HG03159 (cell line): ENCODE data around the gene PIAS3.
"Not testable (repeated sequence)": the region's sequence is repeated elsewhere in the genome, so short reads cannot be mapped to it uniquely, and the experiment has no call there.

Experiments
- ATAC-seq: cut with Tn5 transposase; IDR thresholded peaks from one replicate; pipeline ENCODE4 v1.9.1; 2021; ENCODE audit warnings: mild to moderate bottlenecking, moderate library complexity; ENCODE audit not compliant: unreplicated experiment

The PIAS3 gene

DNA sequence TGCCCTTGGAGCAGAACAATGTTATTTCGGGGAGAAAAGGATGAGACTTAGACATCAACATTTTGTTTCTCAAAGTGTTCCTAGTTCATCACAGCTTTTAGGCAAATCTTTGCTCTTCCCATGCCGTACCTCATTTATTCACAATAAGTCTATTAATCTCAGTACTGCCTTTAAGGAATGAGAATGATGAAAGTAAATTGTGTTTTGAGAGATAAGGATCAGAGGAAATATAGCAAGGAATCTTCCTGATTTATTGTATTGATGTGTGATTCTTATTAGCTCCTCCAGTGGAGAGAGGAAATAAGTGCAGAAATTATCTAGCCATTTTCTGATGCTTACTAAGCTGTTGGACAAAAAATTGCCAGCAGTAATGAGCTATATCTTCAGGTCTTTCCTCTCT is 32.9 kb downstream of the PIAS3 start:
- ATAC-seq = no peak

GRCh38 chr1:145824499-145824842 is 34.4 kb downstream of the PIAS3 start:
- no peak for ATAC-seq

DNA sequence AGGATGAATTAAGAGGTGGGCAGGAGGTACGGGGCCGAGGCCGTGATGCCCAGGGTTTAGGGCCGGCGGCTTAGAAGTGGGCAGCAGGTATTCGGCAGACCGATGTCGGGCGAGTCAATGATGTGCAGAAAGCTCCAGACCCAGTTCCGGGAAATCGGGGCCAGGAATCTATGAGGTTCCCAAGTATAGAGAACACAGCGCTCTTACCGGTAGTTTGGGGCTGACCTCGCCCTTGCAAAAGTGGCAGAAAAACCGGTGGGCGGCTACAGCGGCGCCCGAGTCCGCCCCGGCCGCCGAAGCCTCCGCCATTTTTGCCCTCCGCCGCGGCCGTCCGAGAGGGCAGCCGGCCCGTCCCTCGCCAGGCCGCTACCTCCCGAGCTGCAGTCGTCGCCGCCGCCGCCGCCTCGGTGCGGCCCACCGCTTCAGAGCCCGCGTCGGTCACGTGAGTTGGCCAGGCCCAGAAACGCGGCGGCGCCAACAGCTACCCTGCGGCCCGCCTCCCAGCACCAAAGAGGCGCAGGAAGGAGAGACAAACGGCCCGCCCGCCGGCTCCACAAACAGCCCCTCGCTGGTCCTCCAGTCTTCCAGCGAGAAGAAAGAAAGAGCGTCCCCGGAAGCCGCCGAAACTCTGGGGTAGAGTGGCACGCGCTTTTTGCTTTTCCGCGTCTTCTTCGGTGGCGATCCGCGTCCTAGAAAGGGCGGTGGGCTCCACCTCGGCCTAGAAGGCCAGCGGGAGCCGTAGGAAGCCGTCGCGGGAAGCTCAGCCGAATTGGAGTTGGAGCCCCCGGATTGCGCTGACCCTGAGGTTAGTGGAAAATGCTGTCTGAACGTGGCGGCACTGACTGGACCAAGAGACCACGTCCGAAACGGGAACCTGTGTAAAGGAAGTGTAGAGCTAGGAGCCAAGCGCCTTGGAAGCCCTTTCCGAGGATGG is 35.0 kb downstream of the PIAS3 start, which contains the start of the genes POLR3C and RNF115:
POLR3C (plus strand) TSS at position 636 of the 934 bp plus-strand sequence. CDS start 1,577 bp downstream, outside the sequence.
RNF115 (minus strand) TSS at position 531 of the 934 bp plus-strand sequence; CDS start at position 309, 222 bp downstream.
- ATAC-seq = peak; percentile 80

DNA sequence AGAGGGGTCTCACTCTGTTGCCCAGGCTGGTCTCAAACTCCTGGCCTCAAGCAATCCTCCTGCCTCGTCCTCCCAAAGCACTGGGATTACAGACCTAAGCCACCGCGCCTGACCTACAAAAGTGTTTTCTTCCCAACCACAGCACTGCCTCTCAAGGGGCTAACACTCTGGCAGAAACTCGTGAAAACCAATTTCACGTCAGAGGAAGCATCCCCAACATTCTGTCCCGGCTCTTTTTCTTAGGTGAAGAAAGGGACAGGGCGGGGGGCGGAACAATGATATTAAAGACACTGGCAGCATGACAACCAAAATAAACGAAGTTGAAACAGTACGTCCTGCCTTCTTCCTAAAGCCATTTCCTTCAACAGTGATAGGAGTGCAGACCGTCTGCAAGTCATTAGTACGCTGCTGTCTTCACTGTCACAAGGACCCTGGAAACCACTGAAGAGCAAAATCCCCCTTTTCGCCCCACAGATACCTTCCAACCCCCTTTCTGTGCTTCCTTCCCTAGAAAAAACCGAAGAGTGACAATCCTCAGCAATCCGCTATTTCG is 36.0 kb downstream of the PIAS3 start:
- not testable (repeated sequence) for ATAC-seq

GRCh38 chr1:145818095-145818494 is 40.8 kb downstream of the PIAS3 start:
- ATAC-seq = not testable (repeated sequence)

- not testable (repeated sequence) for ATAC-seq
These were observed 45.7 kb downstream of the PIAS3 start for GRCh38 chr1:145812977-145813810.

- no peak for ATAC-seq
These were observed 52.0 kb downstream of the PIAS3 start for GRCh38 chr1:145806844-145807243.

DNA sequence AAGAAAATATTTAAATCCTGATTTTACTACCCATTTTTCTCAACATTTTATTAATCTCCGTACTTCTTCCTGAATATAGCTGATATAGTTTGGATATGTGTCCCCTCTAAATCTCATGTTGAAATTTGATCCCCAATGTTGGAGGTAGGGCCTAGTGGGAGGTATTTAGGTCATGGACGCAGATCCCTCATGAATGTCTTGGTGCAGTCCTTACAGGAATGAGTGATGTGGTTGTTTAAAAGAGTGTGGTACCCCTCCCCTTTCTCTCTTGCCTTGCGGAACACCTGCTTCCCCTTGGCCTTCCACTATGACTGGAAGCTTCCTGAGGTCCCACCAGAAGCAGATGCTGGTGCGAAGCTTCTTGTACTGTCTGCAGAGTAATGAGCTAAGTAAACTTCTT is 52.5 kb downstream of the PIAS3 start:
- ATAC-seq = no peak

DNA sequence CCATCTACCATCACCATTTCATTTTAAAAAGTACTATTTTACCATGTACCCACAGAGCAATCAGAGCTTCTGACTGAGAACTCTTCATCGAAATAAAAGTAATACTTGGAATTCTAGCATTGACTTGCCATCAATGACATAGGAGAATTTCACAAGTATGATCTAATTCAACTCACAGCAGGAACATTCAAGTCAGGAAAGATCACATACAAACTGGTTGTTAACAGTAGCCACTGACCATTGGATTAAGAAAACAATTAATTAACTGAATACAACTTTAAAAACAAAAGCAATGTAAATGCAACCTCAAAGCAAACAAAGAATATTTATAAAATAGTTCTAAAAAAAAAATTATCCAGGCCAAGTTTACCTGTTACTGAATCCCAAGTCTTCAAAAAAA is 53.8 kb downstream of the PIAS3 start:
- ATAC-seq = no peak

- no peak for ATAC-seq
These were observed 54.4 kb downstream of the PIAS3 start for GRCh38 chr1:145804235-145805045.

DNA sequence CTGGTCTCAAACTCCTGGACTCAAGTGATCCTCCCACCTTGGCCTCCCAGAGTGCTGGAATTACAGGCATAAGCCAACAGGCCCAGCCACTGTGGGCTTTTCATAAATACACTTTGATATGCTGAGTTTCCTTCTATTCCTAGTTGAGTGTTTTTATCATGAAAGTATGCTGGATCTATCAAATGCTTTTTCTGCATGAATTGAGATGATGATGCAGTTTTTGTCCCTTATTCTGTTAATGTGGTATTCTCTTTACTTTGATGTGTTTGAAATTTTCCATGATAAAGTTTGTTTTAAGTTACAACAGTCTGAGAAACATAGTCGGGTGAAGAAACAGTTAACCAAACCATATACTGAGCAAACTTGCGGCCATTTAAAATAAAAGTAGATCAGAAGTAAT is 59.1 kb downstream of the PIAS3 start:
- no peak for ATAC-seq
